Measurements from ENCODE around the gene MRPL34. TPM values are rescaled to one million over a fixed set of nuclear protein-coding genes. Genes with fewer than 3 reads are reported as not detected.

Gene MRPL34
- total and polyA plus RNA-seq, 9 of the 15 experiments (the other 6 are each of a cell fraction or from before 2014, with no cell fraction given) = 11.5 to 256 (median 72.5) TPM

- TF ChIP-seq GTF2B (IDR thresholded peaks at IDR 0.05; ENCODE audit: extremely low read depth, insufficient read length) = no peak
- TF ChIP-seq MGA (IDR thresholded peaks at IDR 0.05) = peak; percentile 92
- TF ChIP-seq ZNF212 (CRISPR knock-in tag; IDR thresholded peaks at IDR 0.05) = no peak
- peak; percentile 86; the same call in 1 of the 2 replicates for TF ChIP-seq ZNF197 (CRISPR knock-in tag; IDR thresholded peaks at IDR 0.05; ENCODE audit: low read depth)
- no peak for TF ChIP-seq NELFE (IDR thresholded peaks at IDR 0.05; ENCODE audit: insufficient read depth, insufficient read length)
- peak; percentile 96 for TF ChIP-seq HMBOX1 (IDR thresholded peaks at IDR 0.05)
- no peak for TF ChIP-seq HNRNPK (IDR thresholded peaks at IDR 0.05; ENCODE audit: low read depth, low read length, poor library complexity, severe bottlenecking)
- no peak for TF ChIP-seq TARDBP (IDR thresholded peaks at IDR 0.05)
- no peak for TF ChIP-seq HMG20A (CRISPR knock-in tag; conservative IDR thresholded peaks at IDR 0.05)
- peak; percentile 22; the same call in 1 of the 2 replicates for TF ChIP-seq ZBTB2 (IDR thresholded peaks at IDR 0.05)
- no peak for TF ChIP-seq CBX5 (IDR thresholded peaks at IDR 0.05; ENCODE audit: borderline replicate concordance, low read depth)
- no peak for TF ChIP-seq CCNT2 (IDR thresholded peaks at IDR 0.05; ENCODE audit: borderline replicate concordance, extremely low read depth, insufficient read length, low read depth, low read length)
- TF ChIP-seq OTX1 (CRISPR knock-in tag; IDR thresholded peaks at IDR 0.05) = no peak
Measured at GRCh38 chr19:17336872-17337674, 31.4 kb downstream of the MRPL34 start, which contains the start of gene GTPBP3 (continued).

All from K562 (cell line).